Measurements from ENCODE around the gene EFCAB14. TPM values are rescaled to one million over a fixed set of nuclear protein-coding genes. Genes with fewer than 3 reads are reported as not detected.

Gene EFCAB14
- total and polyA plus RNA-seq, 2 experiments from 2014 or later, result 38.5 to 79.3 TPM

- no peak overlapping the region for H3K27ac ChIP-seq
- 86% methylated on average over 9 of the region's 9 CpGs for WGBS (ENCODE audit: low lambda C conversion rate, missing lambda C conversion rate)
- no peak for TF ChIP-seq CTCF (IDR thresholded peaks at IDR 0.05; ENCODE audit: poor library complexity)
- no peak for TF ChIP-seq EZH2 (IDR thresholded peaks at IDR 0.05; ENCODE audit: borderline replicate concordance)
- TF ChIP-seq EZH2phosphoT487 (IDR thresholded peaks at IDR 0.05; ENCODE audit: low read depth, severe bottlenecking, unreplicated experiment), result no peak
- no peaks in the 10 kb centered on the region for H3K79me2 ChIP-seq
- no peak for DNase-seq (ENCODE audit: low spot score)
- no peak overlapping the region for H3K4me2 ChIP-seq
- no peaks in the 10 kb centered on the region for H3K27me3 ChIP-seq
- no peak overlapping the region for H3K4me3 ChIP-seq
- no peak overlapping the region for H2AFZ ChIP-seq
- no peaks in the 10 kb centered on the region for H3K9me3 ChIP-seq (ENCODE audit: low read depth)
- no peaks in the 10 kb centered on the region for H4K20me1 ChIP-seq (ENCODE audit: insufficient read depth, poor library complexity, severe bottlenecking)
- no peaks in the 10 kb centered on the region for H3K36me3 ChIP-seq (replicated peaks; ENCODE audit: insufficient read depth, low read depth)
- no peaks in the 10 kb centered on the region for H3K4me1 ChIP-seq (ENCODE audit: insufficient read depth)
- H3K9me2 ChIP-seq (replicated peaks; ENCODE audit: insufficient read depth), result no peaks in the 10 kb centered on the region
Measured at GRCh38 chr1:46687921-46688509, 30.9 kb downstream of the EFCAB14 start.

GRCh38 chr1:46687093-46687659 is 31.7 kb downstream of the EFCAB14 start:
- Histone ChIP-seq H3K27me3 (no peaks in the 10 kb centered on the region), H3K27ac (no peak overlapping the region), H3K9me2 (replicated peaks; ENCODE audit: insufficient read depth) (no peaks in the 10 kb centered on the region), H3K4me3 (no peak overlapping the region), H3K79me2 (no peaks in the 10 kb centered on the region), H3K4me2 (no peak overlapping the region), H3K36me3 (replicated peaks; ENCODE audit: insufficient read depth, low read depth) (no peaks in the 10 kb centered on the region), H3K4me1 (ENCODE audit: insufficient read depth) (no peaks in the 10 kb centered on the region), H2AFZ (no peak overlapping the region), H4K20me1 (ENCODE audit: insufficient read depth, poor library complexity, severe bottlenecking) (no peaks in the 10 kb centered on the region), H3K9me3 (ENCODE audit: low read depth) (no peaks in the 10 kb centered on the region)
- DNase-seq (ENCODE audit: low spot score), result peak; percentile 52
- TF ChIP-seq EZH2phosphoT487 (IDR thresholded peaks at IDR 0.05; ENCODE audit: low read depth, severe bottlenecking, unreplicated experiment), result no peak
- TF ChIP-seq CTCF (IDR thresholded peaks at IDR 0.05; ENCODE audit: poor library complexity), result no peak
- TF ChIP-seq EZH2 (IDR thresholded peaks at IDR 0.05; ENCODE audit: borderline replicate concordance), result no peak
- WGBS (ENCODE audit: low lambda C conversion rate, missing lambda C conversion rate), result 56% methylated on average over 2 of the region's 2 CpGs

GRCh38 chr1:46686255-46686654 is 32.7 kb downstream of the EFCAB14 start:
- H3K4me3 ChIP-seq, result no peak overlapping the region
- H3K9me3 ChIP-seq (ENCODE audit: low read depth), result no peaks in the 10 kb centered on the region
- H3K4me2 ChIP-seq, result no peak overlapping the region
- no peaks in the 10 kb centered on the region for H3K79me2 ChIP-seq
- 81% methylated on average over 1 of the region's 1 CpG for WGBS (ENCODE audit: low lambda C conversion rate, missing lambda C conversion rate)
- no peaks in the 10 kb centered on the region for H4K20me1 ChIP-seq (ENCODE audit: insufficient read depth, poor library complexity, severe bottlenecking)
- H3K4me1 ChIP-seq (ENCODE audit: insufficient read depth), result no peaks in the 10 kb centered on the region
- H3K27ac ChIP-seq, result no peak overlapping the region
- no peak for DNase-seq (ENCODE audit: low spot score)
- no peaks in the 10 kb centered on the region for H3K9me2 ChIP-seq (replicated peaks; ENCODE audit: insufficient read depth)
- TF ChIP-seq CTCF (IDR thresholded peaks at IDR 0.05; ENCODE audit: poor library complexity) (no peak), EZH2 (IDR thresholded peaks at IDR 0.05; ENCODE audit: borderline replicate concordance) (no peak), EZH2phosphoT487 (IDR thresholded peaks at IDR 0.05; ENCODE audit: low read depth, severe bottlenecking, unreplicated experiment) (no peak)
- H3K27me3 ChIP-seq, result no peaks in the 10 kb centered on the region
- no peak overlapping the region for H2AFZ ChIP-seq
- no peaks in the 10 kb centered on the region for H3K36me3 ChIP-seq (replicated peaks; ENCODE audit: insufficient read depth, low read depth)
